Keratinocyte (primary cell): ENCODE measurements around the gene DIS3L2.

Experiments
- CTCF ChIP-seq, 3 experiments: IDR thresholded peaks in 1 of 3; conservative IDR thresholded peaks in 1 of 3; optimal IDR thresholded peaks in 1 of 3; 2 replicates in 2 of 3; 3 replicates in 1 of 3; pipeline versions ENCODE3 to v1.5.1; 2011; ENCODE audit warnings: low read length in 3 of 3, mild to moderate bottlenecking in 3 of 3, moderate library complexity in 2 of 3, control low read depth in 1 of 3, inconsistent platforms in 1 of 3; ENCODE audit not compliant: insufficient read depth in 2 of 3; ENCODE audit errors: extremely low read depth in 1 of 3
- EZH2 ChIP-seq: IDR thresholded peaks from one replicate; pipeline ENCODE4 v1.6.1; 2012; ENCODE audit warnings: inconsistent platforms, mild to moderate bottlenecking, low read length, moderate library complexity

DNA sequence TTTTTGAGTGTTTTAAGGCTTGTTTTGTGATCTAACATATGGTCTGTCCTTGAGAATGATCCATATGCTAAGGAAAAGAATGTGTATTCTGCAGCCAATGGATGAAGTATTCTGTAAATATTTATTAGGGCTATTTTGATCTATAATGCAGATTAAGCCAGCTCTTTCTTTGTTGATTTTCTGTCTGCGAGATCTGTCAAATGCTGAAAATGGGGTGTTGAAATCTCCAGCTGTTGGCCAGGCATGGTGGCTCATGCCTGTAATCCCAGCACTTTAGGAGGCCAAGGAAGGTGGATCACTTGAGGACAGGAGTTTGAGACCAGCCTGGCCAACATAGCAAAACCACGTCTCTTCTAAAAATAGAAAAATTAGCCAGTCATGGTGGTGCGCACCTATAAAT is 132.7 kb downstream of the DIS3L2 start:
- TF ChIP-seq CTCF (optimal IDR thresholded peaks at IDR 0.05 in 1 of 3, IDR thresholded peaks at IDR 0.05 in 1 of 3, conservative IDR thresholded peaks at IDR 0.05 in 1 of 3; ENCODE audit: extremely low read depth in 1 of 3, insufficient read depth in 2 of 3, low read length in 3 of 3): no peak
- TF ChIP-seq EZH2: no peak
